ENCODE results near the gene TMTC4.
A peak's percentile ranks its signal among the peaks of the same experiment; 100 is the strongest.
"Not testable (repeated sequence)": the region's sequence is repeated elsewhere in the genome, so short reads cannot be mapped to it uniquely, and the experiment has no call there.

The TMTC4 gene

GRCh38 chr13:100689191-100689590, 14.6 kb upstream of the TMTC4 start:
- DNase-seq (ENCODE audit: insufficient read length) = no peak
- no peak for FAIRE-seq
- no peak for TF ChIP-seq POLR2A (IDR thresholded peaks at IDR 0.05; ENCODE audit: low read depth, low read length)
- TF ChIP-seq TAF1 (IDR thresholded peaks at IDR 0.05; ENCODE audit: borderline replicate concordance, low read depth, low read length) = no peak
- no peak for TF ChIP-seq POLR2AphosphoS5 (IDR thresholded peaks at IDR 0.05; ENCODE audit: low read depth, low read length)

GRCh38 chr13:100680131-100680530, 5.5 kb upstream of the TMTC4 start:
- DNase-seq (ENCODE audit: insufficient read length) = no peak
- TF ChIP-seq POLR2AphosphoS5 (IDR thresholded peaks at IDR 0.05; ENCODE audit: low read depth, low read length) (no peak), POLR2A (IDR thresholded peaks at IDR 0.05; ENCODE audit: low read depth, low read length) (no peak), TAF1 (IDR thresholded peaks at IDR 0.05; ENCODE audit: borderline replicate concordance, low read depth, low read length) (no peak)

GRCh38 chr13:100677128-100677527, 2.5 kb upstream of the TMTC4 start:
- DNase-seq (ENCODE audit: insufficient read length); FAIRE-seq: not testable (repeated sequence)

More at GRCh38 chr13:100680131-100680530, 5.5 kb upstream of the TMTC4 start:
- no peak for FAIRE-seq

- no peak for DNase-seq (ENCODE audit: insufficient read length)
- no peak for FAIRE-seq
- TF ChIP-seq POLR2A (IDR thresholded peaks at IDR 0.05; ENCODE audit: low read depth, low read length) = no peak
- no peak for TF ChIP-seq POLR2AphosphoS5 (IDR thresholded peaks at IDR 0.05; ENCODE audit: low read depth, low read length)
- no peak for TF ChIP-seq TAF1 (IDR thresholded peaks at IDR 0.05; ENCODE audit: borderline replicate concordance, low read depth, low read length)
Measured at GRCh38 chr13:100675661-100676129, 1.1 kb upstream of the TMTC4 start.

- FAIRE-seq (peak; percentile 99), DNase-seq (ENCODE audit: insufficient read length) (peak; percentile 98)
- TF ChIP-seq POLR2AphosphoS5 (IDR thresholded peaks at IDR 0.05; ENCODE audit: low read depth, low read length) = 0 out of 2 replicates have a peak, but pooled peaks have one; percentile 40
- TF ChIP-seq POLR2A (IDR thresholded peaks at IDR 0.05; ENCODE audit: low read depth, low read length) = peak; percentile 36; the same call in 1 of the 2 replicates
- no peak for TF ChIP-seq TAF1 (IDR thresholded peaks at IDR 0.05; ENCODE audit: borderline replicate concordance, low read depth, low read length)
Measured at GRCh38 chr13:100674872-100675660, 471 bp upstream of the TMTC4 start.

GRCh38 chr13:100673713-100674571, 653 bp downstream of the TMTC4 start:
- FAIRE-seq = peak; percentile 14
- TF ChIP-seq TAF1 (IDR thresholded peaks at IDR 0.05; ENCODE audit: borderline replicate concordance, low read depth, low read length) (no peak), POLR2A (IDR thresholded peaks at IDR 0.05; ENCODE audit: low read depth, low read length) (no peak; the same call in 1 of the 2 replicates), POLR2AphosphoS5 (IDR thresholded peaks at IDR 0.05; ENCODE audit: low read depth, low read length) (no peak)
- DNase-seq (ENCODE audit: insufficient read length) = peak; percentile 46

- TF ChIP-seq TAF1 (IDR thresholded peaks at IDR 0.05; ENCODE audit: borderline replicate concordance, low read depth, low read length) (no peak), POLR2A (IDR thresholded peaks at IDR 0.05; ENCODE audit: low read depth, low read length) (no peak), POLR2AphosphoS5 (IDR thresholded peaks at IDR 0.05; ENCODE audit: low read depth, low read length) (no peak)
- no peak for DNase-seq (ENCODE audit: insufficient read length)
Measured at GRCh38 chr13:100673376-100673712, 1.3 kb downstream of the TMTC4 start.

GRCh38 chr13:100671389-100672182, 3.0 kb downstream of the TMTC4 start:
- FAIRE-seq (no peak), DNase-seq (ENCODE audit: insufficient read length) (no peak)
- TF ChIP-seq POLR2AphosphoS5 (IDR thresholded peaks at IDR 0.05; ENCODE audit: low read depth, low read length) (no peak), POLR2A (IDR thresholded peaks at IDR 0.05; ENCODE audit: low read depth, low read length) (no peak), TAF1 (IDR thresholded peaks at IDR 0.05; ENCODE audit: borderline replicate concordance, low read depth, low read length) (no peak)

More at GRCh38 chr13:100673376-100673712, 1.3 kb downstream of the TMTC4 start:
- FAIRE-seq = no peak

GRCh38 chr13:100668408-100668807, 6.2 kb downstream of the TMTC4 start:
- no peak for TF ChIP-seq POLR2AphosphoS5 (IDR thresholded peaks at IDR 0.05; ENCODE audit: low read depth, low read length)
- no peak for TF ChIP-seq TAF1 (IDR thresholded peaks at IDR 0.05; ENCODE audit: borderline replicate concordance, low read depth, low read length)
- TF ChIP-seq POLR2A (IDR thresholded peaks at IDR 0.05; ENCODE audit: low read depth, low read length) = no peak
- no peak for DNase-seq (ENCODE audit: insufficient read length)
- no peak for FAIRE-seq

- no peak for TF ChIP-seq TAF1 (IDR thresholded peaks at IDR 0.05; ENCODE audit: borderline replicate concordance, low read depth, low read length)
- TF ChIP-seq POLR2A (IDR thresholded peaks at IDR 0.05; ENCODE audit: low read depth, low read length) = no peak
- no peak for TF ChIP-seq POLR2AphosphoS5 (IDR thresholded peaks at IDR 0.05; ENCODE audit: low read depth, low read length)
- DNase-seq (ENCODE audit: insufficient read length) (no peak), FAIRE-seq (no peak)
Measured at GRCh38 chr13:100667894-100668293, 6.7 kb downstream of the TMTC4 start.

GRCh38 chr13:100666124-100666523, 8.5 kb downstream of the TMTC4 start:
- DNase-seq (ENCODE audit: insufficient read length) = no peak
- TF ChIP-seq POLR2A (IDR thresholded peaks at IDR 0.05; ENCODE audit: low read depth, low read length) (no peak), TAF1 (IDR thresholded peaks at IDR 0.05; ENCODE audit: borderline replicate concordance, low read depth, low read length) (no peak), POLR2AphosphoS5 (IDR thresholded peaks at IDR 0.05; ENCODE audit: low read depth, low read length) (no peak)
- FAIRE-seq = no peak

All from GM12892 (cell line).